Measurements from ENCODE around the gene IGF1R. TPM values are rescaled to one million over a fixed set of nuclear protein-coding genes. Genes with fewer than 3 reads are reported as not detected.

Gene IGF1R
- total and polyA plus RNA-seq, 2 of the 8 experiments (the other 6 are each of a cell fraction or from before 2014, with no cell fraction given): 32.9 to 109 TPM

DNA sequence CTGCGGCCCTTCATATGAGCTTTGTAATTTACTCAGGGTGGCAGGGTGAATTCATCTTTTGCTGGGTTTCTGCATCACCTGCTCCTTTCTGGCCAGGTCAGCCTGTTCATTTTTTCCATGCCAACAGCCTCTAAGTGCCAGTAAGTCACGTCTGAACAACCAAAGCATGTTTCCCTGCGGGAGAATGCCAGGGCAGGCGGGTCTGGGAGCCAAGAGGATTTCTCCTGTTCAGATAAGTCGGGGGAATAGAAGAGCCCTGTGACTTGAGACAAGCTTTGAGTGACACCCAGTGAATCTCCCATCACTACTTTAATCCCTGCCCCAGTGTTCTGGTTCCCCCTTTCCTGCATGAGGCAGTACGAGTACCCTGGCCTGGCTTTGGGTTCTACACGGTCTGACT is 206.2 kb downstream of the IGF1R start:
- Histone ChIP-seq H2BK12ac (ENCODE audit: low read depth, low read length) (0 out of 2 replicates have a peak overlapping the region, but pooled peaks have one; percentile 33), H3K23ac (ENCODE audit: insufficient read length) (no peak overlapping the region), H3K27me3 (replicated peaks in 1 of 4; ENCODE audit: control insufficient read depth in 3 of 4, extremely low read depth in 1 of 4, insufficient read depth in 3 of 4, low read length in 3 of 4) (no peaks in the 10 kb centered on the region), H2BK5ac (ENCODE audit: low read depth, low read length) (no peak overlapping the region), H3K79me2 (ENCODE audit: control insufficient read depth in 1 of 2, insufficient read depth in 2 of 2, low read length in 2 of 2) (peaks cover 19 to 94% of the 10 kb centered on the region in 2 experiments), H4K5ac (ENCODE audit: insufficient read length, low read depth, low read length) (no peak overlapping the region), H3K4ac (replicated peaks; ENCODE audit: insufficient read length, low read depth, low read length) (no peak overlapping the region), H2BK120ac (replicated peaks; ENCODE audit: low read depth, low read length) (no peak overlapping the region), H3K14ac (ENCODE audit: insufficient read length) (no peak overlapping the region), H3K36me3 (ENCODE audit: control insufficient read depth in 2 of 4, insufficient read depth in 4 of 4, low read length in 3 of 4) (no peaks in the 10 kb centered on the region), H2BK15ac (ENCODE audit: low read length) (no peak overlapping the region), H3K79me1 (ENCODE audit: low read depth, low read length) (peaks cover 11% of the 10 kb centered on the region), H3K56ac (replicated peaks; ENCODE audit: insufficient read length, low read depth, low read length) (no peak overlapping the region), H3K23me2 (ENCODE audit: low read depth, low read length) (peaks cover 6% of the 10 kb centered on the region), H2BK20ac (ENCODE audit: low read length) (no peak overlapping the region; the same call in 1 of the 2 replicates), H3K4me2 (ENCODE audit: insufficient read depth in 1 of 2, low read depth in 2 of 2, low read length in 2 of 2) (peak overlapping the region; percentile 87 to 94; a peak in 1 of 4 replicates), H4K20me1 (replicated peaks in 1 of 2; ENCODE audit: control insufficient read depth in 1 of 2, insufficient read depth in 2 of 2, low read length in 2 of 2) (peaks cover 10 to 20% of the 10 kb centered on the region in 2 experiments), H2AK5ac (ENCODE audit: low read depth, low read length) (no peak overlapping the region), H3K4me3 (ENCODE audit: extremely low read depth in 1 of 4, insufficient read depth in 2 of 4, low read depth in 3 of 4, low read length in 4 of 4) (no peak overlapping the region), H4K91ac (replicated peaks; ENCODE audit: insufficient read length, low read length) (no peak overlapping the region), H3K27ac (ENCODE audit: low read depth, low read length) (no peak overlapping the region), H3K9ac (replicated peaks in 1 of 4; ENCODE audit: extremely low read depth in 1 of 4, low read depth in 3 of 4, low read length in 3 of 4) (peak overlapping the region in 1 of 4 experiments; percentile 51; a peak in 1 of 7 replicates), H3K18ac (ENCODE audit: extremely low read depth, low read length) (no peak overlapping the region), H3K9me3 (ENCODE audit: insufficient read depth in 2 of 2, low read depth in 1 of 2, low read length in 1 of 2) (no peaks in the 10 kb centered on the region), H2AFZ (ENCODE audit: low read length) (no peak overlapping the region), H3K4me1 (replicated peaks in 1 of 4; ENCODE audit: control insufficient read depth in 3 of 4, insufficient read depth in 4 of 4, low read length in 3 of 4) (peaks cover 23 to 39% (median 33%) of the 10 kb centered on the region in 4 experiments), H4K8ac (ENCODE audit: extremely low read depth, insufficient read depth, low read length) (no peak overlapping the region; the same call in 1 of the 2 replicates)
- CTCF ChIA-PET (ENCODE audit: partially characterized antibody): interaction anchor here (1.1 to 2.0 kb wide), 4 partner anchors 19 to 76 kb away, joined by 3 to 8 read pairs (median 3); no protein-coding TSS in a partner anchor
- TF ChIP-seq NRF1 (IDR thresholded peaks at IDR 0.05; ENCODE audit: low read depth, low read length) (no peak), KDM5A (IDR thresholded peaks at IDR 0.05; ENCODE audit: low read length) (no peak)
- TF ChIP-seq, protein P1, sequence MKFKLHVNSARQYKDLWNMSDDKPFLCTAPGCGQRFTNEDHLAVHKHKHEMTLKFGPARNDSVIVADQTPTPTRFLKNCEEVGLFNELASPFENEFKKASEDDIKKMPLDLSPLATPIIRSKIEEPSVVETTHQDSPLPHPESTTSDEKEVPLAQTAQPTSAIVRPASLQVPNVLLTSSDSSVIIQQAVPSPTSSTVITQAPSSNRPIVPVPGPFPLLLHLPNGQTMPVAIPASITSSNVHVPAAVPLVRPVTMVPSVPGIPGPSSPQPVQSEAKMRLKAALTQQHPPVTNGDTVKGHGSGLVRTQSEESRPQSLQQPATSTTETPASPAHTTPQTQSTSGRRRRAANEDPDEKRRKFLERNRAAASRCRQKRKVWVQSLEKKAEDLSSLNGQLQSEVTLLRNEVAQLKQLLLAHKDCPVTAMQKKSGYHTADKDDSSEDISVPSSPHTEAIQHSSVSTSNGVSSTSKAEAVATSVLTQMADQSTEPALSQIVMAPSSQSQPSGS (IDR thresholded peaks at IDR 0.05; ENCODE audit: low read length): no peak
- FAIRE-seq: no peak
- WGBS, 2 experiments (ENCODE audit: extremely low coverage in 1 of 2, insufficient coverage in 1 of 2, insufficient read length in 1 of 2, insufficient replicate concordance in 2 of 2, low coverage in 1 of 2, low lambda C conversion rate in 2 of 2, missing lambda C conversion rate in 1 of 2): 85% methylated on average over 7 of the region's 7 CpGs; no CpG with 5 or more reads in 1 of the 2 experiments
- POLR2A ChIA-PET (ENCODE audit: partially characterized antibody): no interaction called here
- DNase-seq (ENCODE audit: low read depth in 1 of 2, low spot score in 2 of 2): no peak
